DND-41 (cell line): ENCODE results near the gene MPST.

Source experiments
- CTCF ChIP-seq: IDR thresholded peaks from 2 replicates; pipeline ENCODE4 v1.5.1; 2012; ENCODE audit warnings: borderline replicate concordance, low read length, moderate library complexity, mild to moderate bottlenecking; ENCODE audit not compliant: poor library complexity, severe bottlenecking; ENCODE audit errors: extremely low read depth
- EZH2 ChIP-seq: IDR thresholded peaks from 3 replicates; pipeline ENCODE4 v1.6.1; 2012; ENCODE audit warnings: borderline replicate concordance, low read depth, mild to moderate bottlenecking, moderate library complexity, low read length, inconsistent platforms; ENCODE audit not compliant: severe bottlenecking

GRCh38 chr22:37056246-37056645 lies 36.7 kb downstream of the MPST start:
- TF ChIP-seq CTCF (no peak), EZH2 (no peak)
